Measurements from ENCODE around the gene MRPL34. TPM values are rescaled to one million over a fixed set of nuclear protein-coding genes. Genes with fewer than 3 reads are reported as not detected.

The MRPL34 gene
- total and polyA plus RNA-seq, 9 of the 15 experiments (the other 6 are each of a cell fraction or from before 2014, with no cell fraction given) = 11.5 to 256 (median 72.5) TPM

GRCh38 chr19:17305517-17306284 lies at the start of gene MRPL34 (continued):
- peak; percentile 38 for TF ChIP-seq PCBP1 (IDR thresholded peaks at IDR 0.05; ENCODE audit: low read depth, low read length, poor library complexity, severe bottlenecking)
- TF ChIP-seq MAX (CRISPR knock-in tag; IDR thresholded peaks at IDR 0.05) = peak; percentile 98
- no peak for TF ChIP-seq XRCC3 (IDR thresholded peaks at IDR 0.05)
- no peak for TF ChIP-seq ZBED1 (IDR thresholded peaks at IDR 0.05)
- TF ChIP-seq SMARCA4 (IDR thresholded peaks at IDR 0.05) = peak; percentile 21; the same call in 1 of the 2 replicates
- no peak for TF ChIP-seq NFIX (CRISPR knock-in tag; IDR thresholded peaks at IDR 0.05; ENCODE audit: low read depth)
- TF ChIP-seq CGGBP1 (CRISPR knock-in tag; IDR thresholded peaks at IDR 0.05) = no peak
- TF ChIP-seq NFRKB (IDR thresholded peaks at IDR 0.05; ENCODE audit: low read depth) = peak; percentile 46; the same call in 1 of the 2 replicates
- no peak for TF ChIP-seq GTF2E2 (tag; IDR thresholded peaks at IDR 0.05)
- TF ChIP-seq SIN3A (IDR thresholded peaks at IDR 0.05; ENCODE audit: borderline replicate concordance in 2 of 2, control insufficient read depth in 1 of 2, low read depth in 2 of 2, low read length in 2 of 2) = peak in 1 of 2 experiments; percentile 40; a peak in 1 of 4 replicates
- 0 out of 2 replicates have a peak, but pooled peaks have one; percentile 66 for TF ChIP-seq RBM14 (IDR thresholded peaks at IDR 0.05; ENCODE audit: borderline replicate concordance, insufficient read depth, low read depth, low read length)
- no peak for TF ChIP-seq HDAC6 (IDR thresholded peaks at IDR 0.05; ENCODE audit: low read depth, low read length)
- peak; percentile 94 for TF ChIP-seq MYNN (IDR thresholded peaks at IDR 0.05)
- no peak for TF ChIP-seq MYNN (CRISPR knock-in tag; IDR thresholded peaks at IDR 0.05)
- 0 out of 2 replicates have a peak, but pooled peaks have one; percentile 11 for TF ChIP-seq DPF2 (IDR thresholded peaks at IDR 0.05)
- TF ChIP-seq U2AF1 (optimal IDR thresholded peaks at IDR 0.05; ENCODE audit: low read depth, low read length) = peak; percentile 22
- 0 out of 2 replicates have a peak, but pooled peaks have one; percentile 18 for TF ChIP-seq ZNF511 (CRISPR knock-in tag; IDR thresholded peaks at IDR 0.05)
- TF ChIP-seq SFPQ (IDR thresholded peaks at IDR 0.05; ENCODE audit: low read depth, low read length) = no peak
- TF ChIP-seq FOXK1 (CRISPR knock-in tag; IDR thresholded peaks at IDR 0.05; ENCODE audit: borderline replicate concordance) = 0 out of 2 replicates have a peak, but pooled peaks have one; percentile 60
- peak; percentile 48 for TF ChIP-seq HNRNPK (IDR thresholded peaks at IDR 0.05; ENCODE audit: low read depth, low read length, poor library complexity, severe bottlenecking)
- TF ChIP-seq ZNF174 (CRISPR knock-in tag; IDR thresholded peaks at IDR 0.05) = no peak
- no peak; the same call in 1 of the 2 replicates for TF ChIP-seq L3MBTL2 (IDR thresholded peaks at IDR 0.05)
- TF ChIP-seq SNIP1 (IDR thresholded peaks at IDR 0.05; ENCODE audit: low read depth) = no peak
- TF ChIP-seq TBP (optimal IDR thresholded peaks at IDR 0.05; ENCODE audit: low read depth, low read length) = peak; percentile 78
- TF ChIP-seq HNRNPLL (IDR thresholded peaks at IDR 0.05; ENCODE audit: low read depth, low read length, poor library complexity, severe bottlenecking) = peak; percentile 47
- TF ChIP-seq RBM17 (IDR thresholded peaks at IDR 0.05; ENCODE audit: borderline replicate concordance, low read depth, low read length) = no peak

Measured in K562 (cell line).